Activated T-helper 9 cell treated with anti-CD3 and anti-CD28 coated beads, Interleukin-2, amount 50 U/mL, for 16 hours (primary cell): ENCODE data around the gene DDX50.
"Not testable (repeated sequence)": the region's sequence is repeated elsewhere in the genome, so short reads cannot be mapped to it uniquely, and the experiment has no call there.

Source experiments
- DNase-seq: peaks from one replicate; pipeline ENCODE4 v3.0.0-alpha.2; 2020; ENCODE audit warnings: low read depth

The DDX50 gene

GRCh38 chr10:68900427-68901104 lies 549 bp upstream of the DDX50 start:
- no peak for DNase-seq

- DNase-seq, result no peak
Measured at GRCh38 chr10:68902382-68902781, 1.3 kb downstream of the DDX50 start.

GRCh38 chr10:68924593-68924992 lies 23.5 kb downstream of the DDX50 start:
- DNase-seq, result no peak

GRCh38 chr10:68925489-68925888 lies 24.4 kb downstream of the DDX50 start:
- DNase-seq, result no peak

GRCh38 chr10:68929157-68929556 lies 28.0 kb downstream of the DDX50 start:
- DNase-seq, result not testable (repeated sequence)

- not testable (repeated sequence) for DNase-seq
Measured at GRCh38 chr10:68929888-68930287, 28.8 kb downstream of the DDX50 start.

GRCh38 chr10:68932860-68933259 lies 31.7 kb downstream of the DDX50 start:
- DNase-seq, result not testable (repeated sequence)

- no peak for DNase-seq
Measured at GRCh38 chr10:68934994-68935393, 33.9 kb downstream of the DDX50 start.

- DNase-seq, result no peak
Measured at GRCh38 chr10:68938117-68938516, 37.0 kb downstream of the DDX50 start.

GRCh38 chr10:68938884-68939283 lies 37.8 kb downstream of the DDX50 start:
- DNase-seq, result no peak

- not testable (repeated sequence) for DNase-seq
Measured at GRCh38 chr10:68940917-68941316, 39.8 kb downstream of the DDX50 start.

GRCh38 chr10:68950598-68950997 lies 49.5 kb downstream of the DDX50 start:
- DNase-seq, result no peak

- DNase-seq, result no peak
Measured at GRCh38 chr10:68954904-68955303, 53.8 kb downstream of the DDX50 start.

- no peak for DNase-seq
Measured at GRCh38 chr10:68955355-68955831, 54.3 kb downstream of the DDX50 start.

GRCh38 chr10:68955832-68956532 lies 54.9 kb downstream of the DDX50 start, which contains the start of gene DDX21:
DDX21 (plus strand) TSS chr10:68956170; CDS start chr10:68956226, 56 bp downstream.
- peak; percentile 81 for DNase-seq

GRCh38 chr10:68957284-68957615 lies 56.1 kb downstream of the DDX50 start:
- no peak for DNase-seq

GRCh38 chr10:68957654-68958053 lies 56.5 kb downstream of the DDX50 start:
- no peak for DNase-seq

- DNase-seq, result no peak
Measured at GRCh38 chr10:68959695-68960527, 58.8 kb downstream of the DDX50 start.

- no peak for DNase-seq
Measured at GRCh38 chr10:68963151-68963550, 62.0 kb downstream of the DDX50 start.

- no peak for DNase-seq
Measured at GRCh38 chr10:68973975-68974374, 72.9 kb downstream of the DDX50 start.

GRCh38 chr10:68975936-68976473 lies 74.9 kb downstream of the DDX50 start:
- DNase-seq, result not testable (repeated sequence)

GRCh38 chr10:68979738-68980137 lies 78.6 kb downstream of the DDX50 start:
- DNase-seq, result not testable (repeated sequence)
